Heart left ventricle (tissue), 16 donors: Measurements from ENCODE around the gene COL28A1. TPM values are rescaled to one million over a fixed set of nuclear protein-coding genes. Genes with fewer than 3 reads are reported as not detected.

ENCODE experiments used
- ATAC-seq, 4 donors: fragments of 200-7000 bp; cut with Tn5 transposase; one replicate each; pipeline ENCODE4 v1.9.1; 2020 to 2022; ENCODE audit warnings: moderate library complexity in 4 of 4, mild to moderate bottlenecking in 3 of 4, moderate number of reproducible peaks in 1 of 4
- DNase-seq, 5 donors: peaks; one replicate each; pipeline ENCODE4 v3.0.0-alpha.2; 2020
- H3K27ac ChIP-seq, 12 donors: fragments of 200-600 bp; sonication (generic) in 4 of 12; one replicate each; pipeline versions ENCODE4 v1.5.0 to v1.8.0; 2016 to 2022; ENCODE audit warnings: mild to moderate bottlenecking in 2 of 12
- H3K27me3 ChIP-seq, 9 donors: fragments of 200-600 bp; sonication (generic) in 2 of 9; one replicate each; pipeline versions ENCODE4 v1.5.1 to v1.8.0; 2016 to 2022; ENCODE audit warnings: mild to moderate bottlenecking in 3 of 9
- H3K36me3 ChIP-seq, 9 donors: fragments of 200-600 bp; sonication (generic) in 2 of 9; one replicate each; pipeline versions ENCODE4 v1.5.0 to v1.8.0; 2018 to 2022; ENCODE audit warnings: mild to moderate bottlenecking in 2 of 9
- H3K4me1 ChIP-seq, 12 donors: fragments of 200-600 bp; sonication (generic) in 4 of 12; one replicate each; pipeline versions ENCODE4 v1.5.0 to v1.8.0; 2016 to 2022; ENCODE audit warnings: mild to moderate bottlenecking in 3 of 12
- H3K4me3 ChIP-seq, 12 donors: fragments of 200-600 bp; sonication (generic) in 4 of 12; one replicate each; pipeline versions ENCODE4 v1.5.0 to v1.8.0; 2017 to 2022; ENCODE audit warnings: mild to moderate bottlenecking in 9 of 12, moderate library complexity in 4 of 12
- H3K9me3 ChIP-seq, 12 donors: fragments of 200-600 bp; sonication (generic) in 4 of 12; one replicate each; pipeline versions ENCODE4 v1.5.0 to v1.8.0; 2016 to 2022; ENCODE audit warnings: mild to moderate bottlenecking in 1 of 12
- POLR2A ChIP-seq, 2 donors: fragments of 450-650 bp; IDR thresholded peaks; one replicate each; pipeline ENCODE4 v1.6.1; 2017; ENCODE audit warnings: antibody characterized with exemption in 2 of 2, mild to moderate bottlenecking in 2 of 2, moderate library complexity in 2 of 2
- WGBS, 4 donors: extraction: QIAGEN DNeasy Blood & Tissue Kit in 2 of 4; methylation state at CpG; one replicate each; pipeline versions ENCODE4 v1.1.5 to v1.1.7; 2013 to 2018; 5-methylcytosine and 5-hydroxymethylcytosine counted together
- intact Hi-C, 10 donors: fragments of 100-400 bp; cut with DNase I; formaldehyde crosslinking; loops; one replicate each; pipeline versions ENCODE4 v1.11.1 to v1.14.2; 2022
- polyA plus RNA-seq, 2 donors: library from polyadenylated mRNA; stranded (reverse); fragments of 200-250 nt; gene quantifications; one replicate each; pipeline ENCODE4 v1.2.3, GENCODE V29; 2013
- total RNA-seq, 9 donors: library from RNA; depleted of rRNA in 2 of 9; stranded (reverse); fragments of >200 nt in 2 of 9; fragmentation: NEBNext Ultra II Directional in 3 of 9; extraction: Animal tissue kit (Norgen Biotek cat#: 25700) in 3 of 9; gene quantifications; one replicate each; pipeline versions ENCODE4 v1.1.0 to v1.2.4, GENCODE V29; 2016 to 2023
- TF ChIP-seq, protein P1 (sequence below), 12 donors: fragments of 200-600 bp; sonication (generic) in 4 of 12; IDR thresholded peaks; one replicate each; pipeline versions ENCODE4 v1.5.0 to v1.8.0; 2018 to 2022; ENCODE audit warnings: antibody characterized with exemption in 12 of 12, mild to moderate bottlenecking in 5 of 12
- donor health status: ischemic (EF 13 %, LVEDD 7.1; RV severe dilation, severe dysfunction).
- donor health status: healthy with polysubstance abuse.
- donor health status: DM: no; HTN: yes; CAD: no.
- donor health status: DM: no; HTN: no; CAD: no.
- donor health status: ischemic (EF 25% LVEDD 6.9; RV normal size, moderate dysfunction).
- donor health status: ischemic (EF 25% LVEDD 5.7; RV mildly dilated, moderate dysfunction).
- donor health status: healthy.
- donor health status: DM: yes; HTN: yes; CAD: no.
- donor health status: ischemic (EF 35%, LVEDD 5.7; RV mildly dilated, moderate dysfunction).
- donor health status: nonischemic (EF 11% LVEDD 7.7; RV severe dilation, severe dysfunction).
- donor health status: DM: yes; HTN: yes; CAD: no.
- donor health status: PGD.
- donor health status: ischemic (EF 29% LVEDD 5.4; RV normal size, mild dysfunction).
- donor health status: nonischemic (EF 23%, LVEDD 6.1; RV moderate dilation, normal function).

The COL28A1 gene
- total and polyA plus RNA-seq, 11 donors = 0.28 to 4.4 (median 1.2) TPM

DNA sequence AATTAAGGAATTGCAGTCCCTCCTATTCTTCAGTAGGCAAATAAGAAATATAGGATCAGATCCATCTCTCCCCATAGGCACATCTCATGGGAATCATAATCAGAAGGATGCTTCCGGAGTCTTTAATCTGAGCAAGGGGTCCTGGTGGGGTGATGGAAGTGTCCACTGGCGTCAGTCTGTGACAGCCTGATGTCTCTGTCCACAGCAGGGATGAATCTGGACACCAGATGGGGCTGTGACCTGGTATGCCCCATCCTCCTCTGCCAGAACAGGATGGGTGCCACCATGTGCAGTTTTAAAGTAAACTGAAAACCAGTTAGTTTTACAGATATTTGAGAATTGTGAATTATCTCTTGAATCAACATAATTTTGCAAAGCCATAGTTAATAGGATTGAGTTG, 204.7 kb downstream of the COL28A1 start:
- no peak overlapping the region for H3K27ac ChIP-seq
- no peaks in the 10 kb centered on the region for H3K27me3 ChIP-seq
- DNase-seq (no peak), ATAC-seq (no peak)
- TF ChIP-seq POLR2A (IDR thresholded peaks at IDR 0.05) = no peak
- TF ChIP-seq, protein P1, sequence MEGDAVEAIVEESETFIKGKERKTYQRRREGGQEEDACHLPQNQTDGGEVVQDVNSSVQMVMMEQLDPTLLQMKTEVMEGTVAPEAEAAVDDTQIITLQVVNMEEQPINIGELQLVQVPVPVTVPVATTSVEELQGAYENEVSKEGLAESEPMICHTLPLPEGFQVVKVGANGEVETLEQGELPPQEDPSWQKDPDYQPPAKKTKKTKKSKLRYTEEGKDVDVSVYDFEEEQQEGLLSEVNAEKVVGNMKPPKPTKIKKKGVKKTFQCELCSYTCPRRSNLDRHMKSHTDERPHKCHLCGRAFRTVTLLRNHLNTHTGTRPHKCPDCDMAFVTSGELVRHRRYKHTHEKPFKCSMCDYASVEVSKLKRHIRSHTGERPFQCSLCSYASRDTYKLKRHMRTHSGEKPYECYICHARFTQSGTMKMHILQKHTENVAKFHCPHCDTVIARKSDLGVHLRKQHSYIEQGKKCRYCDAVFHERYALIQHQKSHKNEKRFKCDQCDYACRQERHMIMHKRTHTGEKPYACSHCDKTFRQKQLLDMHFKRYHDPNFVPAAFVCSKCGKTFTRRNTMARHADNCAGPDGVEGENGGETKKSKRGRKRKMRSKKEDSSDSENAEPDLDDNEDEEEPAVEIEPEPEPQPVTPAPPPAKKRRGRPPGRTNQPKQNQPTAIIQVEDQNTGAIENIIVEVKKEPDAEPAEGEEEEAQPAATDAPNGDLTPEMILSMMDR (IDR thresholded peaks at IDR 0.05) = peak in 1 of 12 donors; percentile 6
- intact Hi-C loops = no loop called here
- 43 to 63% (median 55%) methylated on average over 2 of the region's 2 CpGs for WGBS, 4 donors
- H3K4me3 ChIP-seq = no peak overlapping the region
- no peaks in the 10 kb centered on the region for H3K9me3 ChIP-seq
- H3K36me3 ChIP-seq = no peaks in the 10 kb centered on the region
- H3K4me1 ChIP-seq = no peaks in the 10 kb centered on the region

DNA sequence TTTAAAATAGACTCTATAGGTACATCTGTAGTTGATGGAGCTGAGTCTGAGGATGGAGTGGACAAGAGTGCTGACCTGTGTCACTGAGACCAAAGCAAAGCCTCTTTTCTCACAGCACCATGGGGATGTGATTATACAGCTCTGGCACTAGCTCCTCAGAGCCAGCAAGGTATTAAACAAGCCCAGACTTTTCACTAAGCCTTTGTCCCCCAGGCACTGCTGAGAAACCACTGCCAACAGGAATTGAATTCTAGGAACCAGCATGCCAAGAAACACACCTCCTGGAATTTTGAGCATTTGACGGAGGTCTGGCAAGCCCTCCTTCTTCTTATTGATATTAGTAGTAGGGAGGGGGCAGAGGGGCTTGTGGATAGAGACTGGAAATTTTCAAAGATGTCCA, 206.3 kb downstream of the COL28A1 start:
- ATAC-seq (no peak), DNase-seq (no peak)
- intact Hi-C loops = no loop called here
- Histone ChIP-seq H3K4me3 (no peak overlapping the region), H3K36me3 (no peaks in the 10 kb centered on the region), H3K9me3 (no peaks in the 10 kb centered on the region), H3K27ac (no peak overlapping the region), H3K27me3 (no peaks in the 10 kb centered on the region), H3K4me1 (no peaks in the 10 kb centered on the region)
- 14 to 50% (median 18%) methylated on average over 1 of the region's 1 CpG for WGBS, 4 donors
- no peak for TF ChIP-seq POLR2A (IDR thresholded peaks at IDR 0.05)
- TF ChIP-seq, protein P1 (IDR thresholded peaks at IDR 0.05) = no peak

DNA sequence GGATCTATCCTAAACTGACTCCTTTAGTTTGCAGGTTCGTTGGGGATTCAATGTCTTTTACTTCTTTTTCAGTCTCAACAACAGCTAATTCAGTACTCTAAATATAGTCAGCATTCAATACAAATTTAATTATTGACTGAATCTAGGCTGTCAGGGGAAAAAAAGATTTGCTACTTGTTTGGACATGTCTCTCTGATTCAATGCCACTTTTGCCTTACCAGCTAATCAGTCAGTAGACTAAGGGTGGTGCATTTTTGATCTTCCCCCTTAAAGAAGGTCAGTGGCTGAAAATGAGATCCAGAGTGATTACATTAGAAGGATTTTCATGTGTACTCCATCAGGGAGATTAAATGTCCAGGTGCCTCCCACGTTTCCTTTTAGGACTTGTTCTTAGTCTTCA, 208.2 kb downstream of the COL28A1 start:
- intact Hi-C loops = no loop called here
- no peaks in the 10 kb centered on the region for H3K9me3 ChIP-seq
- DNase-seq (no peak), ATAC-seq (no peak)
- H3K27ac ChIP-seq = no peak overlapping the region
- H3K4me1 ChIP-seq = no peaks in the 10 kb centered on the region
- no peak overlapping the region for H3K4me3 ChIP-seq
- H3K36me3 ChIP-seq = no peaks in the 10 kb centered on the region
- WGBS, 4 donors = 57 to 67% (median 66%) methylated on average over 2 of the region's 2 CpGs
- H3K27me3 ChIP-seq = no peaks in the 10 kb centered on the region
- TF ChIP-seq, protein P1 (IDR thresholded peaks at IDR 0.05) = no peak
- TF ChIP-seq POLR2A (IDR thresholded peaks at IDR 0.05) = no peak

DNA sequence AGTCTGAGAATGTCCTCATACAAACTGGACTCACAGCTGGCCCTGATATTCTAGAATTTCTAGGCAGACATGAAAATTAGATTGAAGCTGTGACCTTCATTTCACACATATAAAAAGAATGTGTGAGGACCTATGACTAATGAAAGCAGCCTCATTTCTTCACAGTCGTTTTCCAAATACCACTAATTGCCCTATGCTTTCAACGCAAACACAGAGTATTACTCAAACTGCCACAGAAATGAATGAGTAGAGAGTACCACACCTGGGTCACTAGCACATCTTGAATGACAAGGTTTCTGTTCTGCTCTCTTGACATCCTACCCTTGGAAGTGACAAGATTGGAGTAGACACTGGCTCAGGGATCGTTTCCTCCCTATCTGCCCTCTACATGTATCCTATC, 211.0 kb downstream of the COL28A1 start:
- H3K36me3 ChIP-seq = no peaks in the 10 kb centered on the region
- WGBS, 4 donors = 67 to 82% (median 75%) methylated on average over 3 of the region's 3 CpGs
- no peak for ATAC-seq

More for the DNA sequence above, 211.0 kb downstream of the COL28A1 start:
- TF ChIP-seq POLR2A (IDR thresholded peaks at IDR 0.05) = no peak
- TF ChIP-seq, protein P1 (IDR thresholded peaks at IDR 0.05) = no peak
- no peaks in the 10 kb centered on the region for H3K9me3 ChIP-seq
- no peak overlapping the region for H3K27ac ChIP-seq
- no peak overlapping the region for H3K4me3 ChIP-seq
- H3K27me3 ChIP-seq = no peaks in the 10 kb centered on the region
- intact Hi-C loops = no loop called here
- DNase-seq = no peak
- no peaks in the 10 kb centered on the region for H3K4me1 ChIP-seq
